AG09309 (cell line): ENCODE results near the gene ZGLP1.
A peak's percentile ranks its signal among the peaks of the same experiment; 100 is the strongest.

Experiments used
- DNase-seq: peaks from one replicate; pipeline ENCODE4 v3.0.0-alpha.2; 2010; ENCODE audit warnings: low read depth
- H3K4me3 ChIP-seq: 2 replicates; pipeline ENCODE4 v1.5.1; 2011; ENCODE audit warnings: mild to moderate bottlenecking, low read depth, low read length, moderate library complexity; ENCODE audit not compliant: control insufficient read depth
- CTCF ChIP-seq: IDR thresholded peaks from 2 replicates; pipeline ENCODE4 v1.5.1; 2011; ENCODE audit warnings: mild to moderate bottlenecking, low read depth, low read length, inconsistent platforms; ENCODE audit not compliant: insufficient read depth, control insufficient read depth; ENCODE audit errors: missing control alignments

ZGLP1 gene

GRCh38 chr19:10333758-10334587 is 24.4 kb upstream of the ZGLP1 start:
- H3K4me3 ChIP-seq, result peak overlapping the region; percentile 86
- no peak for TF ChIP-seq CTCF
- DNase-seq, result no peak

GRCh38 chr19:10332965-10333757 is 23.5 kb upstream of the ZGLP1 start, which contains the start of gene RAVER1:
Gene RAVER1 (minus strand): TSS chr19:10333529. CDS start chr19:10333507, 22 bp downstream.
- TF ChIP-seq CTCF, result no peak
- DNase-seq, result peak; percentile 86
- peak within 1 kb of the TSS; percentile 86 for H3K4me3 ChIP-seq

GRCh38 chr19:10332158-10332964 is 22.7 kb upstream of the ZGLP1 start:
- peak; percentile 24 for TF ChIP-seq CTCF
- H3K4me3 ChIP-seq, result peak overlapping the region; percentile 86
- no peak for DNase-seq

- H3K4me3 ChIP-seq, result no peak overlapping the region
Measured at GRCh38 chr19:10329555-10329954, 19.9 kb upstream of the ZGLP1 start.

GRCh38 chr19:10328558-10329429 is 19.2 kb upstream of the ZGLP1 start:
- H3K4me3 ChIP-seq, result no peak overlapping the region
- TF ChIP-seq CTCF, result no peak
- DNase-seq, result no peak

More at GRCh38 chr19:10329555-10329954, 19.9 kb upstream of the ZGLP1 start:
- TF ChIP-seq CTCF, result no peak
- no peak for DNase-seq
